Kidney (tissue), 14 donors: ENCODE data around the gene CSNK2A2. TPM values are rescaled to one million over a fixed set of nuclear protein-coding genes. Genes with fewer than 3 reads are reported as not detected.

Experiments used
- DNase-seq, 5 donors: peaks; one replicate each; pipeline ENCODE4 v3.0.0-alpha.2; 2013 to 2020
- FAIRE-seq: peaks from 2 replicates; lab custom pipeline; 2012; peaks lifted over from hg19 to GRCh38; lab: Jason Lieb, UNC
- H3K27ac ChIP-seq, 2 donors: one replicate each; pipeline ENCODE4 v1.7.0; 2013; ENCODE audit warnings: low read depth in 2 of 2, low read length in 2 of 2, inconsistent platforms in 1 of 2
- H3K27me3 ChIP-seq: one replicate; pipeline ENCODE4 v1.7.1; 2013; ENCODE audit warnings: low read length, inconsistent platforms; ENCODE audit not compliant: control insufficient read depth, insufficient read depth
- H3K36me3 ChIP-seq, 3 donors: one replicate each; pipeline versions ENCODE4 v1.7.0 to v1.7.1; 2013; ENCODE audit warnings: low read length in 3 of 3, control low read depth in 1 of 3, inconsistent platforms in 1 of 3; ENCODE audit not compliant: insufficient read depth in 3 of 3, control insufficient read depth in 2 of 3
- H3K4me1 ChIP-seq, 3 donors: one replicate each; pipeline versions ENCODE4 v1.7.0 to v1.7.1; 2013; ENCODE audit warnings: low read length in 3 of 3, inconsistent platforms in 1 of 3, low read depth in 1 of 3; ENCODE audit not compliant: control insufficient read depth in 2 of 3, insufficient read depth in 2 of 3
- H3K4me3 ChIP-seq, 3 donors: one replicate each; pipeline versions ENCODE4 v1.7.0 to v1.8.1; 2013; ENCODE audit warnings: low read length in 3 of 3, control low read depth in 1 of 3, inconsistent platforms in 1 of 3
- H3K9ac ChIP-seq, 3 donors: one replicate each; pipeline versions ENCODE4 v1.7.0 to v1.7.1; 2013; ENCODE audit warnings: low read length in 3 of 3, control low read depth in 1 of 3, inconsistent platforms in 1 of 3
- H3K9me3 ChIP-seq, 3 donors: one replicate each; pipeline versions ENCODE4 v1.7.0 to v1.7.1; 2013; ENCODE audit warnings: low read length in 3 of 3, control low read depth in 1 of 3, inconsistent platforms in 1 of 3; ENCODE audit not compliant: control insufficient read depth in 2 of 3, insufficient read depth in 1 of 3
- intact Hi-C: fragments of 100-400 bp; cut with DNase I; formaldehyde crosslinking; loops from one replicate; pipeline ENCODE4 v1.11.1; 2022
- polyA plus RNA-seq: library from polyadenylated mRNA; stranded (reverse); fragments of 350-450 nt; fragmentation: Illumina TruSeq; extraction: RNeasy Lipid Tissue Mini Kit (QIAGEN cat#74804); gene quantifications from one replicate; pipeline ENCODE4 v1.2.3, GENCODE V29; 2014; ENCODE audit warnings: low read depth, low replicate concordance; ENCODE audit not compliant: insufficient read depth
- total RNA-seq: library from RNA; stranded (reverse); fragmentation: NEBNext Ultra II Directional; extraction: Animal tissue kit (Norgen Biotek cat#: 25700); gene quantifications from one replicate; pipeline ENCODE4 v1.2.1, GENCODE V29; 2021
- TF ChIP-seq, protein P1 (sequence below): IDR thresholded peaks from 3 replicates; pipeline ENCODE4 v1.5.1; 2012; ENCODE audit warnings: mild to moderate bottlenecking, moderate library complexity, borderline replicate concordance; ENCODE audit not compliant: insufficient read depth; ENCODE audit errors: extremely low read depth
- donor health status: control.
- donor health status: control.
- donor health status: control.
- donor health status: control.
- donor health status: control.
- donor health status: DM: yes; HTN: yes; CAD: no.
- donor health status: Normal renal cell carcinoma (clear cell type).

Gene CSNK2A2
- total and polyA plus RNA-seq, 2 donors from 2014 or later = 26.7 to 55.3 TPM

DNA sequence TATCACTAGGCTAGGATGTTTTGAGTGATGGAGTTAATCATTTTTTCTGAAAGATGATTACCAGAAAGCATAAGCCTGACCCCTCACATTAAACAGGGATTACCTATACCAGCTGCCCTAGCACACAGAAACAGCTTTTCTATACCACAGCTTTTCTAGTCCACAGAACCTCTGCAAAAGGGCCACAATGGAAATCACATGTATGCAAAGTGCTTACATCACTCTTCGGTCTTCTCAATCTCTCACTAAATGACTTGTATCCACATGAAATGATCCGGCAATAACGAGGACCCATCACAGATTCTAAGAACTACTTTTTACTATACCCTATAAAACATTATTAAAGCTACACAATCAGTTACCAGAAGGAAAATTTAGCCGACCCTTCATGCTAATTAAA, 2.6 kb downstream of the CSNK2A2 start:
- TF ChIP-seq, protein P1, sequence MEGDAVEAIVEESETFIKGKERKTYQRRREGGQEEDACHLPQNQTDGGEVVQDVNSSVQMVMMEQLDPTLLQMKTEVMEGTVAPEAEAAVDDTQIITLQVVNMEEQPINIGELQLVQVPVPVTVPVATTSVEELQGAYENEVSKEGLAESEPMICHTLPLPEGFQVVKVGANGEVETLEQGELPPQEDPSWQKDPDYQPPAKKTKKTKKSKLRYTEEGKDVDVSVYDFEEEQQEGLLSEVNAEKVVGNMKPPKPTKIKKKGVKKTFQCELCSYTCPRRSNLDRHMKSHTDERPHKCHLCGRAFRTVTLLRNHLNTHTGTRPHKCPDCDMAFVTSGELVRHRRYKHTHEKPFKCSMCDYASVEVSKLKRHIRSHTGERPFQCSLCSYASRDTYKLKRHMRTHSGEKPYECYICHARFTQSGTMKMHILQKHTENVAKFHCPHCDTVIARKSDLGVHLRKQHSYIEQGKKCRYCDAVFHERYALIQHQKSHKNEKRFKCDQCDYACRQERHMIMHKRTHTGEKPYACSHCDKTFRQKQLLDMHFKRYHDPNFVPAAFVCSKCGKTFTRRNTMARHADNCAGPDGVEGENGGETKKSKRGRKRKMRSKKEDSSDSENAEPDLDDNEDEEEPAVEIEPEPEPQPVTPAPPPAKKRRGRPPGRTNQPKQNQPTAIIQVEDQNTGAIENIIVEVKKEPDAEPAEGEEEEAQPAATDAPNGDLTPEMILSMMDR = no peak
- no peak overlapping the region for H3K27ac ChIP-seq
- H3K9ac ChIP-seq = no peak overlapping the region
- no peak for FAIRE-seq
- peaks cover 4 to 15% (median 7%) of the 10 kb centered on the region in 3 donors for H3K36me3 ChIP-seq
- no peak for DNase-seq
- peaks cover 0 to 7% (median 0%) of the 10 kb centered on the region in 3 donors for H3K4me1 ChIP-seq
- intact Hi-C loops = no loop called here
- no peaks in the 10 kb centered on the region for H3K27me3 ChIP-seq
- H3K9me3 ChIP-seq = no peaks in the 10 kb centered on the region
- H3K4me3 ChIP-seq = no peak overlapping the region

DNA sequence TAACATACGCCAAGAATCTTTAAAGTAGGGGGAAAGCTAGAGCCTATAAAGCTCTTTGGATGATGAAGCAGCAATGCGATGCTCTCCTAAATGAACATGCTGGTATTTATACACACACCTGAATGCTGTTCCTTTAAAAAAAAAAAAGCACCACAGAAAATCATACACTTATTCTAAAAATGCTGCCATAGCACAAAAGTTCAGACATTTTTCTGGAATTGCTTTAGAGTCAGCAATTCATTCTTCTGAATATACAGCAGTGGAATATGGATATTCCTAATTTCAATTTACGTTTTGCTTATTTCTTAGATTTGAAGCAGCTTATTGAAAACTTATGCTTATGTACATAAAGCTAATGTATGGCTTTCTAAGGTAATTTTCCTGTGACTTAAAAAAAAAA, 3.1 kb downstream of the CSNK2A2 start:
- FAIRE-seq (no peak), DNase-seq (no peak)
- no peaks in the 10 kb centered on the region for H3K27me3 ChIP-seq
- peaks cover 0 to 7% (median 0%) of the 10 kb centered on the region in 3 donors for H3K4me1 ChIP-seq
- peaks cover 4 to 16% (median 7%) of the 10 kb centered on the region in 3 donors for H3K36me3 ChIP-seq
- no peak overlapping the region for H3K4me3 ChIP-seq
- no peak overlapping the region for H3K9ac ChIP-seq
- no peak overlapping the region for H3K27ac ChIP-seq
- TF ChIP-seq, protein P1 = no peak
- no peaks in the 10 kb centered on the region for H3K9me3 ChIP-seq
- intact Hi-C loops = no loop called here

DNA sequence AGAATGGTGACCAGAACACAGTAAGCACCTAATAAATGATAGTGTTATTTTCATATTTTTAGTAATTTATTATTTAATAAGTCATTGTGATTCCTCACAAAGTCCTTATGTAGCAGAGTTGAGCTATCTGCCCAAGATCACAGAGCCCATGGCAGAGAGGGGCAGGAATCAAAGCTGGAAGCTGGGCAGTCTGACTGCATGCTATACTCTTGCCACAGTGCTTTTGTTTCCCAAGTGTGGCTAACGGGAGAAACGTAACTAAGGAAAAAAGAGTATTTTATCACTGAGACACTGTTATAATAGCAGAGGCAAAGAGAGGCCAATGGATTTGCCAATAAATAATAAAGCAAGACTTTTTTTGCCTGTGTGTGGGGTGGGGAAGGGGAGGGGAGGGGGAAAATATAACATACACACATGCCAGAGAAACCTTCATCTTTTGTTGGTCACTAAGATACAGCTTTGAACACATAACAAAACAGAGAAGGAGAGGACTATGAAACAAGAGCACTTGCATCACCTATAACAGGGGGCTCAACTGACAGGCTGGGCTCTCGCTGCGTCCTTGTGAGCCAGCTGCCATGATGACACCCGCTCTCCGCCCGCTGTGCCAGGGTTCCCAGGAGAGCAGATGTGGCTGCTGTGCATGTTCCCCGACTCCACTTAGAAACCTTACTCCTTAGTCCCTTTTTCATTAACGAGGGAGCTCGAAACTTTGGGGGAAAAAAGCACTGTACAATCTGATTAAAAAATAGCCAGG, 10.1 kb downstream of the CSNK2A2 start:
- TF ChIP-seq, protein P1 = no peak
- no peak for FAIRE-seq
- peaks cover 5 to 27% (median 18%) of the 10 kb centered on the region in 3 donors for H3K36me3 ChIP-seq

More for the DNA sequence above, 10.1 kb downstream of the CSNK2A2 start:
- H3K27ac ChIP-seq = no peak overlapping the region
- no peak for DNase-seq
- no peak overlapping the region for H3K4me3 ChIP-seq
- H3K9ac ChIP-seq = no peak overlapping the region
- peaks cover 0 to 7% (median 5%) of the 10 kb centered on the region in 3 donors for H3K4me1 ChIP-seq
- no peaks in the 10 kb centered on the region for H3K27me3 ChIP-seq
- H3K9me3 ChIP-seq = no peaks in the 10 kb centered on the region
- intact Hi-C loops = no loop called here
